Endothelial cell (in vitro differentiated cells): ENCODE data around the gene MYH11. TPM values are rescaled to one million over a fixed set of nuclear protein-coding genes. Genes with fewer than 3 reads are reported as not detected.

Experiments
- DNase-seq: peaks from one replicate; pipeline ENCODE4 v3.0.0; 2021; ENCODE audit warnings: low spot score
- H3K27ac Mint-ChIP-seq: one replicate; pipeline ENCODE4 v1.8.0; 2021; ENCODE audit warnings: mixed read lengths, inconsistent platforms; ENCODE audit not compliant: unreplicated experiment
- H3K27me3 Mint-ChIP-seq: one replicate; pipeline ENCODE4 v1.8.0; 2021; ENCODE audit warnings: mild to moderate bottlenecking, moderate library complexity, mixed read lengths, inconsistent platforms; ENCODE audit not compliant: unreplicated experiment
- H3K36me3 Mint-ChIP-seq: one replicate; pipeline ENCODE4 v1.8.0; 2021; ENCODE audit warnings: mild to moderate bottlenecking, low read depth, mixed read lengths, inconsistent platforms; ENCODE audit not compliant: unreplicated experiment
- H3K4me1 Mint-ChIP-seq: one replicate; pipeline ENCODE4 v1.8.0; 2021; ENCODE audit warnings: mild to moderate bottlenecking, mixed read lengths, inconsistent platforms; ENCODE audit not compliant: unreplicated experiment
- H3K4me3 Mint-ChIP-seq: one replicate; pipeline ENCODE4 v1.8.0; 2021; ENCODE audit warnings: mild to moderate bottlenecking, mixed read lengths, inconsistent platforms; ENCODE audit not compliant: unreplicated experiment
- H3K9me3 Mint-ChIP-seq: one replicate; pipeline ENCODE4 v1.8.0; 2021; ENCODE audit warnings: mixed read lengths, inconsistent platforms; ENCODE audit not compliant: unreplicated experiment
- total RNA-seq: library from RNA; stranded (reverse); fragmentation: NEBNext Ultra II Directional; extraction: Animal tissue kit (Norgen Biotek cat#: 25700); gene quantifications from one replicate; pipeline ENCODE4 v1.2.1, GENCODE V29; 2021; ENCODE audit not compliant: unreplicated experiment
- TF ChIP-seq, protein P1 (sequence below): fragments of 200-600 bp; sonication (generic); IDR thresholded peaks from one replicate; pipeline ENCODE4 v1.5.0; 2021; ENCODE audit warnings: antibody characterized with exemption; ENCODE audit not compliant: unreplicated experiment

Gene MYH11
- total RNA-seq, 1 donor from 2014 or later: 0.51 TPM

GRCh38 chr16:15886078-15886477 lies 29.2 kb upstream of the MYH11 start:
- H3K9me3 Mint-ChIP-seq: no peaks in the 10 kb centered on the region
- H3K27ac Mint-ChIP-seq: no peak overlapping the region
- H3K36me3 Mint-ChIP-seq: no peaks in the 10 kb centered on the region
- no peaks in the 10 kb centered on the region for H3K27me3 Mint-ChIP-seq
- peaks cover 19% of the 10 kb centered on the region for H3K4me1 Mint-ChIP-seq
- H3K4me3 Mint-ChIP-seq: no peak overlapping the region
- TF ChIP-seq, protein P1, sequence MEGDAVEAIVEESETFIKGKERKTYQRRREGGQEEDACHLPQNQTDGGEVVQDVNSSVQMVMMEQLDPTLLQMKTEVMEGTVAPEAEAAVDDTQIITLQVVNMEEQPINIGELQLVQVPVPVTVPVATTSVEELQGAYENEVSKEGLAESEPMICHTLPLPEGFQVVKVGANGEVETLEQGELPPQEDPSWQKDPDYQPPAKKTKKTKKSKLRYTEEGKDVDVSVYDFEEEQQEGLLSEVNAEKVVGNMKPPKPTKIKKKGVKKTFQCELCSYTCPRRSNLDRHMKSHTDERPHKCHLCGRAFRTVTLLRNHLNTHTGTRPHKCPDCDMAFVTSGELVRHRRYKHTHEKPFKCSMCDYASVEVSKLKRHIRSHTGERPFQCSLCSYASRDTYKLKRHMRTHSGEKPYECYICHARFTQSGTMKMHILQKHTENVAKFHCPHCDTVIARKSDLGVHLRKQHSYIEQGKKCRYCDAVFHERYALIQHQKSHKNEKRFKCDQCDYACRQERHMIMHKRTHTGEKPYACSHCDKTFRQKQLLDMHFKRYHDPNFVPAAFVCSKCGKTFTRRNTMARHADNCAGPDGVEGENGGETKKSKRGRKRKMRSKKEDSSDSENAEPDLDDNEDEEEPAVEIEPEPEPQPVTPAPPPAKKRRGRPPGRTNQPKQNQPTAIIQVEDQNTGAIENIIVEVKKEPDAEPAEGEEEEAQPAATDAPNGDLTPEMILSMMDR: no peak
- no peak for DNase-seq

- H3K4me3 Mint-ChIP-seq: no peak overlapping the region
- H3K27ac Mint-ChIP-seq: no peak overlapping the region
- TF ChIP-seq, protein P1: no peak
- H3K36me3 Mint-ChIP-seq: no peaks in the 10 kb centered on the region
- DNase-seq: no peak
- no peaks in the 10 kb centered on the region for H3K9me3 Mint-ChIP-seq
- H3K27me3 Mint-ChIP-seq: no peaks in the 10 kb centered on the region
- H3K4me1 Mint-ChIP-seq: peaks cover 19% of the 10 kb centered on the region
Measured at GRCh38 chr16:15885560-15886001, 28.8 kb upstream of the MYH11 start.

GRCh38 chr16:15882563-15882962 lies 25.7 kb upstream of the MYH11 start:
- TF ChIP-seq, protein P1: no peak

DNA sequence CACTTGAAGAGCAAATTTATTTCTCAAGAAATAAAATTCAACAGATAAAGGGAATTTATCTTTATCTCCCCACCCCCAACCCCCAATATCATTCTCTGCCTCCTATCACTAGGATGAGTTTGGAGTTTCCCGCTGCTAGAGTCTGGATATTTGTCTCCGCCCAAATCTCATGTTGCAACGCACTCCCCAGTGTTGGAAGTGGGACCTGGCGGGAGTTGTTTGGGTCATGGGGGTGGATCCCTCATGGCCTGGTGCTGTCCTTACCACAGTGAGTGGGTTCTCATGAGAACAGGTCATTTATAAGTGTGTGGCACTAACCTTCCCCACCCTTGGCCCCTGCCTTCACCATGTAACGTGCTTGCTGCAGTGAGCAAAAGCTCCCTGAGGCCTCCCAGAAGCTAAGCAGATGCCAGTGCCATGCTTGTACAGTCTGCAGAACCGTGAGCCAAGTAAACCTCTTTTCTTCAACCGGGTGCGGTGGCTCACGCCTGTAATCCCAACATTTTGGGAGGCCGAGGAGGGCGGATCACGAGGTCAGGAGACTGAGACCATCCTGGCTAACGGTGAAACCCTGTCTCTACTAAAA lies 25.1 kb upstream of the MYH11 start:
- Mint-ChIP-seq H3K36me3 (no peaks in the 10 kb centered on the region), H3K27ac (no peak overlapping the region), H3K27me3 (no peaks in the 10 kb centered on the region), H3K9me3 (no peaks in the 10 kb centered on the region), H3K4me3 (no peak overlapping the region), H3K4me1 (peaks cover 6% of the 10 kb centered on the region)
- TF ChIP-seq, protein P1: no peak
- no peak for DNase-seq

More at GRCh38 chr16:15882563-15882962, 25.7 kb upstream of the MYH11 start:
- Mint-ChIP-seq H3K27ac (no peak overlapping the region), H3K36me3 (no peaks in the 10 kb centered on the region), H3K4me3 (no peak overlapping the region), H3K9me3 (no peaks in the 10 kb centered on the region), H3K27me3 (no peaks in the 10 kb centered on the region), H3K4me1 (peaks cover 10% of the 10 kb centered on the region)
- DNase-seq: no peak

GRCh38 chr16:15880434-15881308 lies 23.8 kb upstream of the MYH11 start:
- TF ChIP-seq, protein P1: no peak
- Mint-ChIP-seq H3K9me3 (no peaks in the 10 kb centered on the region), H3K27ac (no peak overlapping the region), H3K36me3 (no peaks in the 10 kb centered on the region), H3K4me3 (no peak overlapping the region), H3K4me1 (no peaks in the 10 kb centered on the region), H3K27me3 (no peaks in the 10 kb centered on the region)
- no peak for DNase-seq
